HG03066 (cell line): ENCODE data around the gene TMEM258.
A peak's percentile ranks its signal among the peaks of the same experiment; 100 is the strongest.

Source experiments
- ATAC-seq: cut with Tn5 transposase; IDR thresholded peaks from one replicate; pipeline ENCODE4 v1.9.1; 2021; ENCODE audit warnings: low read depth; ENCODE audit not compliant: unreplicated experiment

The TMEM258 gene

DNA sequence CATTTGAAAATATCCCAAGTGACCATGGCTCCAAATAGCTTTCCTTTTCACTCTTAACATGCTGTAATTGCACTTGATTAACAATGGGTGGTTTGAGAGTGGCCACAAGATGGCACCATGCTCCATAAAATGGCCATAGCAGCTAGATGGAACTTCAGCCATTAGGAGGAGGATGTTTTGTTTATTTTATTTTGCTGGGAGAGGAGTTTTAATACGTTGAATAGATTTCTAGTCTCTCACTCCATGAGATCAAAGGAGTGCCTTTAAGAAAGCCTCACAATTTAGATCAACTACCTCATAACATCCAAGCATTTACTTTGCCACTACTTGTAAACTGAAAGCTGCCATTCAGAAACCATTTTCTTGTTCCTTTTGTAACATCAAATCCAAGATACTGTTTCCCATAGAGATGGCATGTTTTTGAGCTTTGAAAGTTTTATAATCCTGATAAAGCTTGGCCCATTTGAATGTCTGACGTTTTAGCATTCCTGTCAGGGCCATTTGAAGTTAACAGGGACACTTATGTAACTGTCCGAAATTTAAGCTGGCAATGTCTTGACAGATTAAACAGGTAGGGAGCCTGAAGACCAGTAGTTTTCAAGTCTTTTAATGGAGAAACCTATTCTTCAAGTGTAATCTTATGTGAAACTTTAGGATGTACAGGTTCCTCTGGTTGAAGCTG lies 5.0 kb upstream of the TMEM258 start:
- no peak for ATAC-seq

DNA sequence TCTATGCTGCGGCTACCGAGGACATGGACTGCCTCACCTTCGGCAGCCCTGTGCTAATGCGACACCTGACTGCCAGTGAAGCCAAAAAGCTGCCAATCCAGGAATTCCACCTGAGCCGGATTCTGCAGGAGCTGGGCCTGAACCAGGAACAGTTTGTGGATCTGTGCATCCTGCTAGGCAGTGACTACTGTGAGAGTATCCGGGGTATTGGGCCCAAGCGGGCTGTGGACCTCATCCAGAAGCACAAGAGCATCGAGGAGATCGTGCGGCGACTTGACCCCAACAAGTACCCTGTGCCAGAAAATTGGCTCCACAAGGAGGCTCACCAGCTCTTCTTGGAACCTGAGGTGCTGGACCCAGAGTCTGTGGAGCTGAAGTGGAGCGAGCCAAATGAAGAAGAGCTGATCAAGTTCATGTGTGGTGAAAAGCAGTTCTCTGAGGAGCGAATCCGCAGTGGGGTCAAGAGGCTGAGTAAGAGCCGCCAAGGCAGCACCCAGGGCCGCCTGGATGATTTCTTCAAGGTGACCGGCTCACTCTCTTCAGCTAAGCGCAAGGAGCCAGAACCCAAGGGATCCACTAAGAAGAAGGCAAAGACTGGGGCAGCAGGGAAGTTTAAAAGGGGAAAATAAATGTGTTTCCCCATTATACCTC lies 3.6 kb upstream of the TMEM258 start:
- ATAC-seq: no peak

DNA sequence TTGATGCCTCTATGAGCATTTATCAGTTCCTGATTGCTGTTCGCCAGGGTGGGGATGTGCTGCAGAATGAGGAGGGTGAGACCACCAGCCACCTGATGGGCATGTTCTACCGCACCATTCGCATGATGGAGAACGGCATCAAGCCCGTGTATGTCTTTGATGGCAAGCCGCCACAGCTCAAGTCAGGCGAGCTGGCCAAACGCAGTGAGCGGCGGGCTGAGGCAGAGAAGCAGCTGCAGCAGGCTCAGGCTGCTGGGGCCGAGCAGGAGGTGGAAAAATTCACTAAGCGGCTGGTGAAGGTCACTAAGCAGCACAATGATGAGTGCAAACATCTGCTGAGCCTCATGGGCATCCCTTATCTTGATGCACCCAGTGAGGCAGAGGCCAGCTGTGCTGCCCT lies 3.1 kb upstream of the TMEM258 start:
- no peak for ATAC-seq

- ATAC-seq: no peak
Observed at GRCh38 chr11:61794579-61794978, 2.2 kb upstream of the TMEM258 start.

GRCh38 chr11:61793829-61794204 lies 1.4 kb upstream of the TMEM258 start:
- no peak for ATAC-seq

- peak; percentile 11 for ATAC-seq
Observed at GRCh38 chr11:61793083-61793828, 857 bp upstream of the TMEM258 start.

- ATAC-seq: peak; percentile 25
Observed at GRCh38 chr11:61791737-61792309, 576 bp downstream of the TMEM258 start.

- ATAC-seq: no peak
Observed at GRCh38 chr11:61787928-61788491, 4.4 kb downstream of the TMEM258 start.

GRCh38 chr11:61785837-61786402 lies 6.5 kb downstream of the TMEM258 start:
- no peak for ATAC-seq

GRCh38 chr11:61784506-61784805 lies 7.9 kb downstream of the TMEM258 start:
- no peak for ATAC-seq

DNA sequence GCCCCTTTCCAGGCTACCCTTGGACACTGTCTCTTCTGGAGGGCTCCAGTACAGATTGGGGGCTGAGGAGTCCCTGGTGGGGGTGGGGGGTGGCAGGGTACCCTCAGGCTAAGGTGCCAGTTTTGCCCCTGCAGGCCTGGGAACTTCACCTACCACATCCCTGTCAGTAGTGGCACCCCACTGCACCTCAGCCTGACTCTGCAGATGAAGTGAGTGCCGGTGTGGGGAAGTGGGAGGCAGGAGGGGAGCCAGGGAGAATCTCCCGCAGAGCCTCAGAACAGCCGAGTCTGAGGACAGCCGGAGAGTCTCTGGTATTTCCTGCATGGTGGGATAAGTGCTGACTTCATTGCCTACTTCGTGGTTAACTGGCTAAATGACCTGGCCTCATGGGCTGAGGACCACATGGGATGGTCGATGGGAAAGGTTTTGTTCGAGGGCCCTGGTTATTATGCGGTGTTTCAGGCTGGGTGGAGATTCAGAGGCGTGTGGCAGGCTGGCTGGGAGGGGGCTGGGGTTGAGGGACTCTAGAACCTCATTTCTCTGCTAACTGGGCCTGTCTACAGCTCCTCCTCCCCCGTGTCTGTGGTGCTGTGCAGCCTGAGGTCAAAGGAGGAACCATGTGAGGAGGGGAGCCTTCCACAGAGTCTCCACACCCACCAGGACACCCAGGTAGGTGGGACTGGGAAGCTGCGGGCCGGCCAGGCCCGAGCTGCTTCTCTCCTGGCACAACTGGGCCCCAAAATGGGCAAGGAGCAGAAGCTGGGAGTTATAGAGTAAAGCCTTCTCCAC lies 8.5 kb downstream of the TMEM258 start:
- ATAC-seq: no peak

DNA sequence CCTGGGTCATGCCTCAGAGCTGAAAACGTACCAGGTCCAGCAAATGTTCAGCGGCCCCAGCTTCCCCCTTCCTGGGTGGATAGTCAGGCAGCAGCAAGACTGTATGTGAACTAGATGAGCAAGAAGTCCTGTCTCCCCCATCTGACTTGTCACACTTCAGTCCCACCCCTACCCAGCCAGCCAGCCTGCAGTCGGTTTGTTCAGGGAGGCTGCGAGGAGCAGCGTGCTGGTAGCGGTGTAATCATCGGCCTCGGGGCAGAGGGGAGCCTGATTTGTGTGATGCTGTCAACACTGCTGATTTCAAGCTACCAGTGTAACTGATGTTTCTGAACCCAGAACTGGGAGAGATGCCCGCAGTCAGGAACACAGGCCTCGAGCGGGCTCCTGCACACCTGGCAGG lies 9.6 kb downstream of the TMEM258 start:
- no peak for ATAC-seq

DNA sequence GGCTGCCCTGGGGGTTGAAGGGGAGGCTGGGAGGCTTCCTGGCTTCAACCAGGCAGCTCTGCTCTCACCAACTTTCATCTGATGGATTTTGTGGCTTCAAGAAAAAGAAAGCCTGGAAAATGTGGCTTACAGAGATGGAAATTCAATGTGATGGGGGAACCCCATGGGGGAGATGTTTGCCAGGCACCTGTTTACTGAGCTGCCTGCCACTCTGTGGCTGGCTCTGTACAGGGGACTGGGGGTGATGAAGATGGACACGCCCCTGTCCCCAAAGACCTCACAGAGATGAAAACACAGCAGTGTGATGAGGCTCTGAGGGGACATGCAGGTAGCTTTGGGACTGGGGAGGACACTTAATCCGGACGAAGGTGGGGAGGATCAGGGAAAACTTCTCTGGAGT lies 10.1 kb downstream of the TMEM258 start:
- ATAC-seq: no peak

- no peak for ATAC-seq
Observed at GRCh38 chr11:61781585-61781984, 10.8 kb downstream of the TMEM258 start.

GRCh38 chr11:61780581-61781162 lies 11.7 kb downstream of the TMEM258 start:
- no peak for ATAC-seq

- ATAC-seq: no peak
Observed at GRCh38 chr11:61779666-61780525, 12.5 kb downstream of the TMEM258 start.

GRCh38 chr11:61778920-61779650 lies 13.3 kb downstream of the TMEM258 start:
- ATAC-seq: no peak

- ATAC-seq: no peak
Observed at GRCh38 chr11:61778357-61778886, 14.0 kb downstream of the TMEM258 start.
